Lower lobe of right lung (tissue), 2 donors: ENCODE data around the gene MICAL2. TPM values are rescaled to one million over a fixed set of nuclear protein-coding genes. Genes with fewer than 3 reads are reported as not detected.

ENCODE experiments used
- ATAC-seq, 2 donors: fragments of 200-7000 bp; cut with Tn5 transposase; one replicate each; pipeline ENCODE4 v1.9.1; 2020 to 2022; ENCODE audit warnings: mild to moderate bottlenecking in 2 of 2, moderate library complexity in 2 of 2
- DNase-seq: peaks from one replicate; pipeline ENCODE4 v3.0.0-alpha.2; 2020
- H3K27ac ChIP-seq: fragments of 200-600 bp; one replicate; pipeline ENCODE4 v1.8.0; 2022
- H3K27me3 ChIP-seq: fragments of 200-600 bp; one replicate; pipeline ENCODE4 v1.8.0; 2022; ENCODE audit warnings: low read depth
- H3K36me3 ChIP-seq: fragments of 200-600 bp; one replicate; pipeline ENCODE4 v1.8.0; 2022; ENCODE audit warnings: mild to moderate bottlenecking
- H3K4me1 ChIP-seq: fragments of 200-600 bp; one replicate; pipeline ENCODE4 v1.8.0; 2022
- H3K4me3 ChIP-seq: fragments of 200-600 bp; one replicate; pipeline ENCODE4 v1.8.0; 2022; ENCODE audit warnings: mild to moderate bottlenecking
- H3K9me3 ChIP-seq: fragments of 200-600 bp; one replicate; pipeline ENCODE4 v1.8.0; 2022
- intact Hi-C: fragments of 100-400 bp; cut with DNase I; formaldehyde crosslinking; loops from one replicate; pipeline ENCODE4 v1.11.0; 2022
- total RNA-seq: library from RNA; stranded (reverse); fragmentation: NEBNext Ultra II Directional; extraction: Animal tissue kit (Norgen Biotek cat#: 25700); gene quantifications from one replicate; pipeline ENCODE4 v1.2.1, GENCODE V29; 2021
- TF ChIP-seq, protein P1 (sequence below): fragments of 200-600 bp; IDR thresholded peaks from one replicate; pipeline ENCODE4 v1.8.0; 2022; ENCODE audit warnings: antibody characterized with exemption, mild to moderate bottlenecking
- donor health status: DM: no; HTN: yes; CAD: no; lungs with severe emphysema.

Gene MICAL2
- total RNA-seq, 1 donor from 2014 or later: 127 TPM

- Histone ChIP-seq H3K27me3 (no peaks in the 10 kb centered on the region), H3K4me1 (peaks cover 37% of the 10 kb centered on the region), H3K4me3 (no peak overlapping the region), H3K27ac (no peak overlapping the region), H3K36me3 (peaks cover 16% of the 10 kb centered on the region), H3K9me3 (no peaks in the 10 kb centered on the region)
- TF ChIP-seq, protein P1, sequence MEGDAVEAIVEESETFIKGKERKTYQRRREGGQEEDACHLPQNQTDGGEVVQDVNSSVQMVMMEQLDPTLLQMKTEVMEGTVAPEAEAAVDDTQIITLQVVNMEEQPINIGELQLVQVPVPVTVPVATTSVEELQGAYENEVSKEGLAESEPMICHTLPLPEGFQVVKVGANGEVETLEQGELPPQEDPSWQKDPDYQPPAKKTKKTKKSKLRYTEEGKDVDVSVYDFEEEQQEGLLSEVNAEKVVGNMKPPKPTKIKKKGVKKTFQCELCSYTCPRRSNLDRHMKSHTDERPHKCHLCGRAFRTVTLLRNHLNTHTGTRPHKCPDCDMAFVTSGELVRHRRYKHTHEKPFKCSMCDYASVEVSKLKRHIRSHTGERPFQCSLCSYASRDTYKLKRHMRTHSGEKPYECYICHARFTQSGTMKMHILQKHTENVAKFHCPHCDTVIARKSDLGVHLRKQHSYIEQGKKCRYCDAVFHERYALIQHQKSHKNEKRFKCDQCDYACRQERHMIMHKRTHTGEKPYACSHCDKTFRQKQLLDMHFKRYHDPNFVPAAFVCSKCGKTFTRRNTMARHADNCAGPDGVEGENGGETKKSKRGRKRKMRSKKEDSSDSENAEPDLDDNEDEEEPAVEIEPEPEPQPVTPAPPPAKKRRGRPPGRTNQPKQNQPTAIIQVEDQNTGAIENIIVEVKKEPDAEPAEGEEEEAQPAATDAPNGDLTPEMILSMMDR: no peak
- no peak for ATAC-seq
- intact Hi-C loops: no loop called here
- DNase-seq: no peak
These were observed 44.7 kb downstream of the MICAL2 start for GRCh38 chr11:12154871-12155668.

DNA sequence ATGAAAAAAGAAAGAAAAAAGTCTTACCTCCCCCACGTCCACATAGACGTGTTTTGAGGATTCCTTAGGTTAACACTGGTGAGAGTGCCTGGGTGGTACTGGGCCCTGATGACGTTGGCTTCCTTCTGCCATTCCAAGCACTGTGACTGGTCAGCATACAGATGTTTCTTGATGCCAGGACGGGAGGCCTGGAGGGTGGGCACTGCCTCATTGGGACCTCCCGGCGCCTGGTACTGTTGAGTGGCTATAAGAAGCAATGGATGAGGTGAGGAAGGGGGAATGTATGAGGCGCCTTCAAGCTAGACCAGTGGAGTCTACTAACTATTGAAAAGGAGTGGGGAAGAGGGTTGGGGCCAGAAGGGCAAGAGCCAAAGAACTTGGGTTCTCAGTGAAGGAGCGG lies 45.3 kb downstream of the MICAL2 start:
- TF ChIP-seq, protein P1: no peak

GRCh38 chr11:12156301-12157140 lies 46.1 kb downstream of the MICAL2 start:
- TF ChIP-seq, protein P1: no peak
- intact Hi-C loops: no loop called here
- Histone ChIP-seq H3K27ac (peak overlapping the region; percentile 43), H3K4me3 (no peak overlapping the region), H3K36me3 (peaks cover 16% of the 10 kb centered on the region), H3K9me3 (no peaks in the 10 kb centered on the region), H3K27me3 (no peaks in the 10 kb centered on the region), H3K4me1 (peaks cover 51% of the 10 kb centered on the region)
- no peak for DNase-seq
- ATAC-seq: peak; percentile 17 to 54

More for the DNA sequence above, 45.3 kb downstream of the MICAL2 start:
- ATAC-seq: no peak
- no peak for DNase-seq
- Histone ChIP-seq H3K4me3 (no peak overlapping the region), H3K36me3 (peaks cover 16% of the 10 kb centered on the region), H3K27me3 (no peaks in the 10 kb centered on the region), H3K4me1 (peaks cover 43% of the 10 kb centered on the region), H3K27ac (peak overlapping the region; percentile 43), H3K9me3 (no peaks in the 10 kb centered on the region)
- intact Hi-C loops: no loop called here

DNA sequence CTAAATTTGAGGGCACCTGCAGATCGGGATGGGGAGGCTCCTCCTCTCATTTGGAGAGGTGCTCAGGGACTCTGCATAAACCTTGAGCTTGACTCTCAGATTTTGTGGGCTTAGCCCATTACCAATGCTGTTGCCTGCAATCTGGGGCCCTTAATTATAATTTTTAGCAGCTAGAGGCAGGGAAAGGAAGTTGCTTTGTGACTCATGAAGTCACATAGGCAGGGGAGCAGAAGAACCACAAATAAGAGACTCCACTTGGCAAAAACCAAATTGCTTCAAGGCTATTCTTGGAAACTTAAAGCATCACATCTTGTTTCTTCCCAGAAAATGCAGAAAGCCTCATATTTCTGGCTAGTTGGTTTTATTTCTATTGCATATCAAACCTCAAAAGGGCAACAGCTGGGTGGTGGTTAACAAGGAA lies 46.9 kb downstream of the MICAL2 start:
- DNase-seq (no peak), ATAC-seq (no peak)
- H3K4me3 ChIP-seq: no peak overlapping the region
- H3K27me3 ChIP-seq: no peaks in the 10 kb centered on the region
- TF ChIP-seq, protein P1: no peak
- peaks cover 19% of the 10 kb centered on the region for H3K36me3 ChIP-seq
- H3K9me3 ChIP-seq: no peaks in the 10 kb centered on the region
- intact Hi-C loops: no loop called here
- peak overlapping the region; percentile 43 for H3K27ac ChIP-seq
- peaks cover 53% of the 10 kb centered on the region for H3K4me1 ChIP-seq

DNA sequence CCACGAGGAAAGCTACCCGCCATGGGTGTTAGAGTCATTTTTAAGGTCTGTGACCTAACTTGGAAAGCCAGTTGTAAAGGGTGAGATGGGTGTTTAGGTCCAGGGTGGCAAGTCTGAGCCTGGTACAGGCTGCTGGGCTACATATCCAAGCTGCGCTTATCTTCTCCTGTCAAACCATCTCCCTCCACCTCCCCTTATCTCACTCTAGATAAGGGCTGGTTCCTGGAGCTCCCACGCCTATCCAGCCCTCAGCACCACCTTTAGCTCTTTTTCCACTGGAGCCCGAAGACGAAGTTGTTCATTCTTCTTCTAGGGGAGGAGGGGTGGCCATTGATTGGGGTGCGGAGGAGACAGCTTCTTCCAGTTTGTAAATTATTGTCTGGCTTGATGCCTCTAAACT lies 48.5 kb downstream of the MICAL2 start:
- TF ChIP-seq, protein P1: no peak
- Histone ChIP-seq H3K4me1 (peaks cover 64% of the 10 kb centered on the region), H3K4me3 (no peak overlapping the region), H3K27me3 (no peaks in the 10 kb centered on the region), H3K27ac (peak overlapping the region; percentile 69), H3K36me3 (peaks cover 24% of the 10 kb centered on the region), H3K9me3 (no peaks in the 10 kb centered on the region)
- DNase-seq (no peak), ATAC-seq (no peak)
- intact Hi-C loops: no loop called here
